ENCODE measurements around the gene SULT4A1.

Gene SULT4A1

DNA sequence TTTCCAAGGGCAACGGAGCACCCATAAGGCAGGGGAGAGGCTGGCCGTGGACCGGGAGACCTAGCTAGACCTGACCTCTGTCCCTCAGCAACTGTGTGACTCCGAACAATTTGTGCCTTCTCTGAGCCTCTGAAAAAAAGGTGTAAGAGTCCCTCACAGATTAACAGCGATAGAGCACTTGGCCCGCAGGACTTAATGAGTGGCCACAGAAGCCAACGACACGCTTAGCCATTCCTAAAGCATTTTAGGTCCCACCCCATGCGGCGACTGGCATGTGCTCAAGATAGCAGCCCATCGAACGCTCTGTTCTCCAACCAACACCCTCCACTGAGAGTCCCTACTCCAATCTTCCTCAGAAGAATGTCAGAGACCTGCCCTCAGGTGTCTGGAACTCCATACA, 1.5 kb downstream of the SULT4A1 start:
- no peak for DNase-seq (ENCODE audit: low read depth)
- TF ChIP-seq, protein P1, sequence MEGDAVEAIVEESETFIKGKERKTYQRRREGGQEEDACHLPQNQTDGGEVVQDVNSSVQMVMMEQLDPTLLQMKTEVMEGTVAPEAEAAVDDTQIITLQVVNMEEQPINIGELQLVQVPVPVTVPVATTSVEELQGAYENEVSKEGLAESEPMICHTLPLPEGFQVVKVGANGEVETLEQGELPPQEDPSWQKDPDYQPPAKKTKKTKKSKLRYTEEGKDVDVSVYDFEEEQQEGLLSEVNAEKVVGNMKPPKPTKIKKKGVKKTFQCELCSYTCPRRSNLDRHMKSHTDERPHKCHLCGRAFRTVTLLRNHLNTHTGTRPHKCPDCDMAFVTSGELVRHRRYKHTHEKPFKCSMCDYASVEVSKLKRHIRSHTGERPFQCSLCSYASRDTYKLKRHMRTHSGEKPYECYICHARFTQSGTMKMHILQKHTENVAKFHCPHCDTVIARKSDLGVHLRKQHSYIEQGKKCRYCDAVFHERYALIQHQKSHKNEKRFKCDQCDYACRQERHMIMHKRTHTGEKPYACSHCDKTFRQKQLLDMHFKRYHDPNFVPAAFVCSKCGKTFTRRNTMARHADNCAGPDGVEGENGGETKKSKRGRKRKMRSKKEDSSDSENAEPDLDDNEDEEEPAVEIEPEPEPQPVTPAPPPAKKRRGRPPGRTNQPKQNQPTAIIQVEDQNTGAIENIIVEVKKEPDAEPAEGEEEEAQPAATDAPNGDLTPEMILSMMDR (conservative IDR thresholded peaks at IDR 0.05; ENCODE audit: low read depth, low read length), result no peak
- H3K4me3 ChIP-seq (ENCODE audit: low read depth, low read length), result no peak overlapping the region

DNA sequence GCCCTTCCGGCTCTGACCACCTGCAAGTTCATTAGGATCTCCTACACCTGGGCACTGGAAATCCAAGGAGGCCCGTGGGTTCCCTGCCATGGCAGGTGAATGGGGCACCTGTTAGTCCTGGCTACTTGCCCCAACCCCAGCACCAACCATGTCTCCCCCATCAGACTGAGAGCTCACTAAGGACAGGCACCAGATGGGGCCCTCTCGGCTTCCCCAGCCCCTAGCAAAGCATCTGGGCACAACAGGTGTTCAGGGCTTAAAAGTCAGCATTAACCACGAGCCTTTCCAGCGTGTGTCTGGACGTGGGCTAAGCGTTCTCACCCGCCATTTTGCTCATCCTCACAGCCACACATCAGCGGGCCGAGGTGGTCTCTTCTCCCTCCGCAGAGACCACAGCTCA, 2.2 kb downstream of the SULT4A1 start:
- TF ChIP-seq, protein P1 (conservative IDR thresholded peaks at IDR 0.05; ENCODE audit: low read depth, low read length), result no peak
- H3K4me3 ChIP-seq (ENCODE audit: low read depth, low read length), result no peak overlapping the region
- no peak for DNase-seq (ENCODE audit: low read depth)

DNA sequence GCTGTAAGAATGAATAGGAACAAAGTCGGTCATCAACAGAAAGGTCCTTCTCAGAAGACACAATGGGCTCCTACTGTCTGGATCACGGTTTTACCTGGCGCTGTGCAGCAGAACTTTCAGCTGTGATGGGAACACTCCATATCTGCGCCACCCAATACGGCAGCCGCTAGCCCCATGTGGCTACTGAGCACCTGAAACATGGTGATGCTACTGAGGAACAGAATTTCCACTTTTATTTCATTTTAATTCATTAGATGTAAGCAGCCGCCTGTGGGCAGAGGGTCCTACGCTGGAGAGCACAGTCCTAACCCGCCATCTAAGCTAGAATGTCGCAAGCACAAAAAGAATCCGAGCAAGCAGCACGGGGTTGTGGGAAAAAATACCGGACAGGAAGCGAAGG, 2.7 kb downstream of the SULT4A1 start:
- TF ChIP-seq, protein P1 (conservative IDR thresholded peaks at IDR 0.05; ENCODE audit: low read depth, low read length), result no peak
- no peak overlapping the region for H3K4me3 ChIP-seq (ENCODE audit: low read depth, low read length)
- no peak for DNase-seq (ENCODE audit: low read depth)

DNA sequence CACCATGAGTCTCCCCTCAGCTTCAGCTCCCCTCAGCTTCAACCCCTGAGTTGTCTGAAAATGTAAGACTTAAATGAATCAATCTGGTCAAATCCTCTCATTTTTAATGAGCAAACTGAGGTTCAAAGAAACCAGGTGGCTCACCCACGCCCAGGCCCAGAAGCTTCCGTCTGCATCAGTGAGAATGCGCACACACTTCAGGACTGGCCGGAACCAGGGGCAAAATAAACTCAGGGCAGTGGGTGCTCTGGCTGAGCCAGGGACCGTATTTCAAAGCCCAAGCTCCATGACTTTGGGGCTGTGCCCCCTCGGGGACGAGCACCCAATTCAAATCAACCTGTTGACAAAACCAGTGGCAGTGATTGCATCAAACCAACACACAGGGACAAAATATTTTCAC, 3.1 kb downstream of the SULT4A1 start:
- no peak overlapping the region for H3K4me3 ChIP-seq (ENCODE audit: low read depth, low read length)
- TF ChIP-seq, protein P1 (conservative IDR thresholded peaks at IDR 0.05; ENCODE audit: low read depth, low read length), result no peak
- no peak for DNase-seq (ENCODE audit: low read depth)

DNA sequence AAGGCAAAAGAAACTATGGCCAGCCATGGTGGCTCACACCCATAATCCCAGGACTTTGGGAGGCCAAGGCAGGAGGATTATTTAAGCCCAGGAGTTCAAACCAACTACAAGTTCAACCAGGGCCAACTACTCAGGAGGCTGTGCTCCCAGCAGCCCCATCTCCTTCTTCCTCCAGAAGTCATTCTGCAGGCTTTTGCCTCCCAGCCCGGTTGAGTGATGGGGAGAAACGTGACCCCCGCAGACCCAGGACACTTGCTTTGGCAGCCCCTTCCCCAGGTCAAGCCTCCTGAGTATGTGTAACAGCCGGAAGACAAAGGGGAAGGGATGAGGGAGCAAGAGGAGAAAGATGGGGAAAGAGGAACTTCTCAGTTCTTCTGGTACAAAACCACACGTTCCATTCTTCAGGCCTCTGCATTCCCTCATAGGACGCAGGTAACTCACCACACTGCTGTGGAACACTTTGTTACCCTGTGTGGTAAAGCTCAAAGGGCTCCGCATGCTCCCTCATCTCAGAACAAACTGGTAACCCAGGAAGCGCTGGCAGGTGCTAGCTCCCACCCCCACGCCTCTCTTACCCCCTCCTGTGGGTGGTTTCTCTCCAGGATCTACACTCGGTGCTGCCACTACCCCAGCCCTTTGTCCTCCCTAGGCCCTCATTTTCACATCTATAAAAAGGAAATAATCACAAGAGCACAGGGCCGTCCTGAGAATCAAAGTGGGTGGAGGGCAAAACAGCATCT, 4.0 kb downstream of the SULT4A1 start:
- DNase-seq (ENCODE audit: low read depth), result no peak
- TF ChIP-seq, protein P1 (conservative IDR thresholded peaks at IDR 0.05; ENCODE audit: low read depth, low read length), result no peak
- H3K4me3 ChIP-seq (ENCODE audit: low read depth, low read length), result no peak overlapping the region

DNA sequence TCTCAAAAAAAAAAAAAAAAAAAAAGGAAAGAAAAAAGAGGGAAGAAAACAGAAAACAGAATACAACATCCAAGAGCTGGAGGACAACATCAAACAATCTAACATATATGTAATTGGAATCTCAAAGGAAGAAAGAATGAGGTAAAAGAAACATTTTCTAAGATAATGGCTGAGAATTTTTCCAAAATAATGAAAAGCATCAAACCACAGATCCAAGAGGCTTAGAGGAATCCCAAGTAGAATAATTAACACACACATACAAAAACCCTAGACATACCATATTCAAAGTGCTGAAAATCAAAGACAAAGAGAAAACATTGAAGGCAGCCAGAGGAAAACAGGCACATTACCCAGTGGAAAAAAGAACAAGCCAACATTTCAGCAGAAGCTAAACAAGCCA, 4.9 kb downstream of the SULT4A1 start:
- TF ChIP-seq, protein P1 (conservative IDR thresholded peaks at IDR 0.05; ENCODE audit: low read depth, low read length), result no peak
- DNase-seq (ENCODE audit: low read depth), result no peak
- no peak overlapping the region for H3K4me3 ChIP-seq (ENCODE audit: low read depth, low read length)

DNA sequence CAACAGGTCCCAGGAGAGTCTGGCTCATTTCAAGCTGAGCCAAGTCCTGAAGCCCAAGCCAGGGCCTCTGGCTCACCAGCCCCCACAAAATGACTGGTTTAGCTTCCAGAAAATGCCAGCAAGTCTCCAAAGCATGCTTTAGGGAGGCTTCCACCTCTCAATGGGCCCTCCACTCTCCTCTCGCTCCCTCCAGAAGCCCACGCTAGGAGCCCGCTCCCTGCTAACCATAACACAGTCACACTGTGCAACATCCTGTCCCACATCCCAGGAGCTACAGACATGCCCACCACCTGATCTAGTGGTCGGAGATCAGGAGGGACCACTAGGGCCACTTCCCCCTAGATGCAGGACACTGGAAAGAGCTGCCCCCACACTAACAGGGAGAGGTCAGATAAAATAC, 6.9 kb downstream of the SULT4A1 start:
- no peak for DNase-seq (ENCODE audit: low read depth)
- TF ChIP-seq, protein P1 (conservative IDR thresholded peaks at IDR 0.05; ENCODE audit: low read depth, low read length), result no peak
- H3K4me3 ChIP-seq (ENCODE audit: low read depth, low read length), result no peak overlapping the region

All from choroid plexus epithelial cell (primary cell).